NCI-H1048 (cell line): Measurements from ENCODE around the gene C9orf40.

Source experiments
- DNase-seq: peaks from one replicate; lab custom pipeline; 2025; lab: John Stamatoyannopoulos, UW

The C9orf40 gene

GRCh38 chr9:74952201-74953151, at the start of gene C9orf40:
C9orf40 (minus strand) TSS chr9:74952912; CDS start chr9:74952611, 301 bp downstream.
- peak; percentile 56 for DNase-seq

- peak; percentile 55 for DNase-seq
Observed at GRCh38 chr9:75001719-75002421, 49.2 kb upstream of the C9orf40 start.

GRCh38 chr9:75000835-75001234, 48.1 kb upstream of the C9orf40 start:
- DNase-seq, result no peak

- DNase-seq, result no peak
Observed at GRCh38 chr9:74985041-74985440, 32.3 kb upstream of the C9orf40 start.

GRCh38 chr9:74983709-74984108, 31.0 kb upstream of the C9orf40 start:
- DNase-seq, result no peak

GRCh38 chr9:74979844-74980243, 27.1 kb upstream of the C9orf40 start:
- DNase-seq, result no peak

GRCh38 chr9:74977287-74977686, 24.6 kb upstream of the C9orf40 start:
- no peak for DNase-seq

- no peak for DNase-seq
Observed at GRCh38 chr9:74975538-74975937, 22.8 kb upstream of the C9orf40 start.

- DNase-seq, result no peak
Observed at GRCh38 chr9:74974558-74974957, 21.8 kb upstream of the C9orf40 start.

GRCh38 chr9:74973714-74974113, 21.0 kb upstream of the C9orf40 start:
- no peak for DNase-seq

- DNase-seq, result no peak
Observed at GRCh38 chr9:74963056-74963455, 10.3 kb upstream of the C9orf40 start.

- DNase-seq, result no peak
Observed at GRCh38 chr9:74961496-74961895, 8.8 kb upstream of the C9orf40 start.

- no peak for DNase-seq
Observed at GRCh38 chr9:74960561-74960960, 7.8 kb upstream of the C9orf40 start.

- DNase-seq, result no peak
Observed at GRCh38 chr9:74958587-74958986, 5.9 kb upstream of the C9orf40 start.

- no peak for DNase-seq
Observed at GRCh38 chr9:74953235-74953751, 581 bp upstream of the C9orf40 start.

- DNase-seq, result no peak
Observed at GRCh38 chr9:74951725-74952151, 974 bp downstream of the C9orf40 start.

- DNase-seq, result no peak
Observed at GRCh38 chr9:74951107-74951720, 1.5 kb downstream of the C9orf40 start.

- no peak for DNase-seq
Observed at GRCh38 chr9:74949859-74950855, 2.6 kb downstream of the C9orf40 start.

GRCh38 chr9:74948937-74949336, 3.8 kb downstream of the C9orf40 start:
- DNase-seq, result no peak

GRCh38 chr9:74946686-74947085, 6.0 kb downstream of the C9orf40 start:
- no peak for DNase-seq

GRCh38 chr9:74942801-74943200, 9.9 kb downstream of the C9orf40 start:
- DNase-seq, result no peak
